SH-SY5Y (cell line): Measurements from ENCODE around the gene SPATA2.

ENCODE experiments used
- GATA2 ChIP-seq: IDR thresholded peaks from 2 replicates; pipeline ENCODE4 v1.6.1; 2011; ENCODE audit warnings: mild to moderate bottlenecking, low read depth, low read length
- GATA3 ChIP-seq: IDR thresholded peaks from 2 replicates; pipeline ENCODE4 v1.6.1; 2011; ENCODE audit warnings: low read depth, mild to moderate bottlenecking, low read length, moderate library complexity

DNA sequence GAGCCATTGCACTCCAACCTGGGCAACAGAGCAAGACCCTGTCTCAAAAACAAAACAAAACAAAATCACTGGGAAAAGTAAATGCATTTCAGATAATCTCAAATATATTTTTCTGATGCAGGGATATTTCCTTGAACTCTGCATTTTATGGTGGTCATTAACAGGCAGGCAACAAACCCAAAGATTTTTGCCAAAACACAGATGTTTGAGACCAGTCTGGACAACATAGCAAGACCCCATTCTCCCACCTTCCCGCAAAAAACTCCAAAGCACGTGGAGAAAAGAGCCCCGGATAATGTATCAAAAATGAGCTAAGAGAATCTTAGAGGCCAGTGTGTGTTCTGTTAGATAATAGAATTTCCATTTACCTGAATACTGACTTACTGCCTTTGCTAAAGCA lies 58.4 kb downstream of the SPATA2 start:
- TF ChIP-seq GATA2: no peak
- no peak for TF ChIP-seq GATA3
